ENCODE data around the gene ROCK2.
"Not testable (repeated sequence)": the region's sequence is repeated elsewhere in the genome, so short reads cannot be mapped to it uniquely, and the experiment has no call there.

Gene ROCK2

DNA sequence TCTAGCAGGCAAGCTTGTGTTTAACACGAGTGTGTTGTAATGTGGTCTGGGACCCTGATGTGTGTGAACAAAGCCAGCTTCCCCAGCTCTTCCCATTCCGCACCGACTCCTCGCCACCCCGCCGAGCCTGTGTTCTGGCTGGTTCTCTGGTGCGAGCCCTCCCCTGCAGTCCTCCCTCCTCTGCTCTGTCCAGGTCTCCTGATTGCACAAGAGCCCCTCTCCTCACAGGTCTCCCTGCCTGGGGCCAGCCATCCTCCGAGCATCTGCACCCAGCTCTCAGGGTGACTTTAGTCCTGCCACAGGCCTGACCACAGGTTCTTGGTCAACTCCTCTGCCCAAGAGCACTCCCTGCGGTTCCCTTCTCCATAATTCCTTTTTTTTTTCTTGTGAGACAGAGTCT lies 175.9 kb downstream of the ROCK2 start:
- no peak for DNase-seq

DNA sequence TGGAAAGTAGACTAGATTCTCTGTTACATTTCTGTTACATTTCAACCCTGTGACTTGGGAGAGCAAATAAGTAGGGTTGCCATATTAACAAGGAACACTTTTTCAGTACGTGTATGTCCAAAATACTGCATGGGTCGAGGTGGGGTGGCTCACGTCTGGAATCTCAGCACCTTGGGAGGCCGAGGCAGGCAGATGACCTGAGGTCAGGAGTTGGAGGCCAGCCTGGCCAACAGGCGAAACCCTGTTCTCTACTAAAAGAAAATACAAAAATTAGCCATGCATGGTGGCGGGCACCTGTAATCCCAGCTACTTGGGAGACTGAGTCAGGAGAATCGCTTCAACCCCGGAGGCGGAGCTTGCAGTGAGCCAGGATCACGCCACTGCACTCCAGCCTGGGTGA lies 178.0 kb downstream of the ROCK2 start:
- no peak for DNase-seq

- DNase-seq, result not testable (repeated sequence)
Measured at GRCh38 chr2:11165046-11165445, 179.4 kb downstream of the ROCK2 start.

- DNase-seq, result no peak
Measured at GRCh38 chr2:11163439-11164317, 180.8 kb downstream of the ROCK2 start.

- DNase-seq, result no peak
Measured at GRCh38 chr2:11161747-11162146, 182.7 kb downstream of the ROCK2 start.

DNA sequence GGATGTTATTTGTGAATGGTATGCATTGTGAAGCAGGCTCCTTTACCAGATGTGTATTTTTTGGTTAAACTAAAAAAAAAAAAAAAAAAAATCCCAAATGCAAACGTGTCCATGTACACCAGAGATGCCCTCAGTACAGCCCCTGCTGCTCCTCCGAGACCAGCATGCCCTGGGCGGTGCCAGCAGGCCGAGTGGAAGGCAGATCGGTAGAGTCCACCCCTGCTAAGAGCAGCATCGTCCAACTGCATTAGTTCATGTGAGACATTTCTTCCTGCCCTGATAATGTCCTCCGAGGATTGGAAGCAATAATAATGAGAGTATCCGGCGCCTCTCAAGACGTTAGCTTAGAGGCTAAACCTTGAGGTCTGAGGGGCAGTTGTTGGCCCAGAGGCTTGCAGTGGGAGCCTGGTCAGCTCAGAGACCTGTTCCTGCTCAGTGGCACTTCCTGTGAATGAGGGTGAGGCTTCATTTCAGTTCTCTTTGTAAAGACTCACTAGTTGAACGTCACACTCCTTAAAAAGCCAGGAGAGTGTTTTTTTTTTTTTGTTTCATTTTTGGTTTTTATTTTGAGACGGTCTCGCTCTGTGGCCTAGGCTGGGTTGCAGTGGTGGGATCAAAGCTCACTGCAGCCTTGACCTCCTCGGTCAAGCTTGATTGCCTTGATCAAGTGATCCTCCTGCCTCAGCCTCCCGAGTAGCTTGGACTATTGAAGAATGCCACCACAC lies 183.5 kb downstream of the ROCK2 start:
- no peak for DNase-seq

DNA sequence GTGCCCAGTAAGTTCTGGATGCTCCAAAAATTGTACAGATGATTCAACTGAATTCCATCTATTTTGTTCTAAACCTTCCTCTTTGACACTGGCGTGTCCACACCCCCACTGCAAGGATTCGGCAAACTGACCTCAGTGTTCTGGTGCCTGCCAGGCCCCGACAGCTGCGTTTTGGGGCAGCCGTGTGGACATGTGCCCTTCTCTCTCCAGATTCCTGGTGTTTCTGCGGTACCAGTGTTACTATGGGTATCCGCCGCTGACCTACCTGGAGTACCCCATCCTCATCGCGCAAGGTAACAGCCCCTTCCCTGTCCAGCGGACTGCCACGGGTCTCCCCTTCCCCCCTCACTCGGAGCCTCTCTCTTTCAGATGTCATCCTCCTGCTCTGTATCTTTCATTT lies 184.2 kb downstream of the ROCK2 start:
- DNase-seq, result no peak

- DNase-seq, result no peak
Measured at GRCh38 chr2:11159574-11160170, 184.8 kb downstream of the ROCK2 start.

DNA sequence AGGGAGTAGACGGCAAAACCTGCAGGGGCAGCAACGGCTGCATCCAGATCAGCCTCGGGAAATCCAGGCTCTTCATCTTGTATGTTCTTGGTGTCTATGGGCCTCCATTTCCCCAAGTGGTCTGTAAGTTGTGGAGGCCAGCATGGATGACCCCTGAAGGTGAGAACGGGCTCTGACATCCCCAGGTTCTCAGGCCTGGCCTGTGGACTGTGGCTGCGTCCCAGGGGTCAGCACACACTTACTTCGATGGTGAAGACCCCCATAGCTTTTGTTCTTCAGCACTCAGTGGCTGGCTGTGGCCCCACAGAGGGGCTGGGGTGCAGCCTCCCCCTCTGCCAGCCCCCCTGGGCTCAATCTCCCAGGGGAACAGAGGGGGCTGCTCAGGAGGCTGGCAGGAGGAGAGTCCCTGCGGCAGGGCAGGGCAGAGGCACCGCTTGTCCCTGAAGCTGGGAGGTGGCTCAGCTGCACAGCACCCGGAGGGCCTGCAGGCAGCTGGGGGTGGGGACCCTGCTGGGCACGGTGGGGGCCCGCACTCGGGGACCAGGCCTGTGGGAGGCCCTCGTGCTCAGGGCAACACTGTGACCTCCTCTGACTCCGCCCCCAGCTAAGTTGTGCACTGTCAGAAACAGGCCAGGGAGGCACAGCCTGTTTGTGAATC lies 185.4 kb downstream of the ROCK2 start:
- no peak for DNase-seq

DNA sequence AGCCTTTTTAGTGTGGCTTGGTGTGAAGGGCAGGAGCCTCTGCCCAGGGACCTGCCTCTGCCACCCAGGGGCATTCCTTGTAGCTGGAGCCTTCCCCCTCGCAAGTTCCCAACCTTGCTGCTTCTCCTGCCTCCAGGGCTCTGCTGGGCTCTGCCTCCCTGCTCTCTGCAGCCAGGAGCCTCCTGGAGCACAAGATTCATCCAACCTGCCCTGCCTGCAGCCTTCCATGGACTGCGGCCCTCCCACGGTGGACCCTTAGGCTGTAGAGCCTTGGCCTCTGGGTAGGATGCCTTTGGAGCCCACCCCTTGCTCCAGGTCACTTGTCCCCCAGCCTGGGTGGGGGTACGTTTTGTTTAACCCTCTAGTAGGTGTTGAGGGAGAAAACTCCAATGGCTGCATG lies 186.7 kb downstream of the ROCK2 start:
- DNase-seq, result no peak

DNA sequence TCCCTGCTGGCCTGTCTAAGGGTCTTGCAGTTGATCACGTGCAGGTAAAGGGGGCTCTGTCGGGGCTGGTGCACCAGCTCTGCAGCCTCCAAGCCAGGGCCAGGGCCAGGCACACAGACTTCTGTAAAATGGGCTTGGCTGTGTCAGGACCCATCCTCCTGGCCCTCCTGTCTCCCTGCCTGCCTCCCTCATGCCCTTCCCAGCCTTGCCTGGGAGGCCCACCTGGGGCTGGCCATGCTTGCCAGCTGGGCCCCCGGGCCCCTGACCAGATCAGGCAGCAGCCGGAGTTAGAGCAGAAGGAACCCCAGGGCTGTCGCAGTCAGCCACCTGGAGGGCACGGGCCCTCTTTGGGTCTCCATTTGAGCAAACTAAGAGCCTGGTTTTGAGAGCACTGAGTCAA lies 187.1 kb downstream of the ROCK2 start:
- DNase-seq, result no peak

DNA sequence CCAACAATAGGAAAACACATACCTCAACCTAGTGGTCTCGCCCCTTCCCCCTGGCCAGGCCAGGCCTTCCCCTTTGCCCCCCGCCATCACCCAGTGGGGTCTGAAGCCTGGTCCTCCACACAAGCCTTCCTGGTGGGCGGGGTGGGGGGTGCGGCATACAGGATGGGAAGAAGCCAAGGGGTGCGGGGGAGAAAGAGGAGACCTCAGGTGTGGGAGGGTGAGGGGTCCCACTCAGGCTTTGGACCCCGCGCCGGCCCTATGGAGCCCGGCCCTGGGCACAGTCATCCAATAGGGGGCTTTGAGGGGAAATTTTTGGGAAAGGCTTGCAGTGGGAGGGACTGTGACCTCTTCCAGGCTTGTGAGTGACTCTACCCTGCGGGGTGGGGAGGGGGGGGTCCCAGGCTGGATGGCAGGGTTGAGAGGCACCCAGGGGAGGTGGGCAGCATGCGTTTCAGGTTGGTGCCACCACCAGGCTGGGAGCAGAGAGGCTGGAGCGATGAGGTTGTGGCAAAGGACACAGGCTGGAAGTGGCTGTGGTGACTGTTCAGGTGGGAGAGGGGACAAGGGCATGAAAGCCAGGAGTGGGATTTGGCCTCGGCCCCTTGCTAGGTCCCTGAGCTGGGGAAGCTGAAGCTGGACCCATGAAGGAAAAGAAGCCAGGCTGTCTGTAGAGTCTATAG lies 187.9 kb downstream of the ROCK2 start:
- no peak for DNase-seq

GRCh38 chr2:11155381-11156035 lies 188.9 kb downstream of the ROCK2 start, which contains the start of gene SLC66A3:
SLC66A3 (plus strand) TSS chr2:11155467; CDS start chr2:11155547, 80 bp downstream.
- no peak for DNase-seq

- peak; percentile 36 for DNase-seq
Measured at GRCh38 chr2:11154923-11155380, 189.5 kb downstream of the ROCK2 start.

DNA sequence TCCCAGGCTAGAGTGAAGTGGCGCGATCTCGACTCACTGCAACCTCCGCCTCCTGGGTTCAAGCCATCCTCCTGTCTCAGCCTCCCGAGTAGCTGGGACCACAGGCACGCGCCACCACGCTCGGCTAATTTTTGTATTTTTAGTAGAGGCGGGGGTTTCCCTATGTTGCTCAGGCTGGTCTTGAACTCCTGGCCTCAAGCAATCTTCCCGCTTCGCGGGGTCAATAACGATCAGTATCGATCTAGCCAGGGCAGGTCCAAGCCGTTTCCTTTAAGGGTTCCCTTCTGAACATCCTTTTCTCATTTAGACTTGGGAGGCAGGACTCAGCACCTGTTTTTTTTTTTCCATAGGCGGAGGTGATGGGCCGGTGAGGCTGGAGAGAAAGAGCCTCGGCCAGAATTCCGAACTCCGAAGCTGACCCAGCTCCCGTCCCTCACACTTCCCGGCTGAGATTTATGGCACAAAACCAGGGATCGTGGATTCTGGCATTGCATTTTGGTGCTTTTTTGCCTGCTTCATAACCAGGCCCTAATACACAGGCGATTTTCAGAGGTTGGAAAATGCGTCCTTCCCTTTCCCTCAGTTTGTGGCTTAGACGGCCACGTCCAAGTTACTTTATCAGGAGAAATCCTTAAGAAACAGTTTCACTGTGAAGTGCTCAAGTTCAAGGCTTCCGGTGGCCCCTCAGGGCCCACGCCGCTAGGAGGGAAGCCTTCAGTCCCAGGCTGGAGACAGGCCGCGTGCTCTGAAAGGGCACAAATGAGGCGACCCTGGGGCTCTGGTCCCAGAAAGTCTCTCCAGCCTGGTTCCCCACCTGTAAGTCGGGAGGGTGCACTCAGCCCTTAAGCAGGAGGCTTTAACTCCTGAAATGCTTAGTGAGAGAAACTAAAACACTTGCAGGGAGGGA lies 190.2 kb downstream of the ROCK2 start:
- DNase-seq, result no peak

DNA sequence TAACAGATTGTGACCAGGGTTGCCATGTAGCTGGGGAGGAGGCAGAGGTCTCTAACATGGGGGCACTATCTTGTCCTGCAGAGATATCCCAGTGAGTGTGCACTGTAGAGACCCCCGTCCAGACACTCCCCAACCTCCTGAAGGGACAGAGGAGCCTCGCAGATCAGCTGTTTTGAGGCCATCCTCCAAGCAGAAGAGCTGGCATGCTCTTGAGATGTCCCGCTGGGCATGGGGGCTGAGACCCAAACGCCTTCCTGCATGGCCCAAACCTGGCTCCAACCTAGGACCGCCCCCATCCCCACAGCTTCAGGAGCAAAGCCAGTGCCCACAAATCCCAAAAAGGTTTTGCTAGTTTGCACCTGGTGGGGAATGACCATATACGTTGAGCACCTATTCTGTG lies 191.8 kb downstream of the ROCK2 start:
- DNase-seq, result no peak

DNA sequence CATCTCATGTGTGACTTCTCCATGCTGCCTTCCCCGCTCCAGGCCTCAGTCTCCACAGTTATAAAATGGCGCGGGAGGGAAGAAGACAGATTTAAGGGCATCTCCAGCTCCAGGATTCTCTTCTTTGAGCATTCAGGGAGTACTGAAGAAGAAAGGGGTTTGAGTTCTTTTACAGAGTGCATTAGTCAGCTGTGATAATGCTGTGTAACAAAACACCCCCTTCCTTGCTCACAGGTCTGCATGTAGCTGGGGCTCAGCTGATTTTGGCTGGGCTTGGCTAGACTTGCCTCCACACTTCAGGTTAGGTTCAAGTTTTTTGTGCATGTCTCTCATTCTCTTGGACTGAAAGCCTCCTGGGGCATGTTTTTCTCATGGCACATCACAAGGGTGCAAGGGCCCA lies 197.2 kb downstream of the ROCK2 start:
- DNase-seq, result no peak

GRCh38 chr2:11146076-11146475 lies 198.4 kb downstream of the ROCK2 start:
- no peak for DNase-seq

- no peak for DNase-seq
Measured at GRCh38 chr2:11145350-11145749, 199.1 kb downstream of the ROCK2 start.

DNA sequence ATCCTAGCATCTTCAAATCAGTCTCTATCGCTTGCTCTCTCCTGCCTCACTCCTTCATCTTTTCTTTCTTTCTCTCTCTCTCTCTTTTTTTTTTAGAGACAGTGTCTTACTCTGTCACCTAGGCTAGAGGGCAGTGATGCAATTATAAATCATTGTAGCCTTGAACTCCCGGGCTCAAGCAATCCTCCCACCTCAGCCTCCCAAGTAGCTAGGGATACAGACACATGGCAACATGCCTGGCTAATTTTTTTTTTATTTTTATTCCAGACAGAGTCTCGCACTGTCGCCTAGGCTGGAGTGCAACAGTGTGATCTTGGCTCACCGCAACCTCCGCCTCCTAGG lies 199.7 kb downstream of the ROCK2 start:
- DNase-seq, result no peak

Data from NCI-H1436 treated with DMSO at 0.1 percent for 48 hours (cell line).